COLO668 (cell line): ENCODE measurements around the gene VPS18.
"Not testable (repeated sequence)": the region's sequence is repeated elsewhere in the genome, so short reads cannot be mapped to it uniquely, and the experiment has no call there.

Source experiments
- DNase-seq: peaks from one replicate; lab custom pipeline; 2025; ENCODE audit not compliant: unreplicated experiment; lab: John Stamatoyannopoulos, UW

The VPS18 gene

DNA sequence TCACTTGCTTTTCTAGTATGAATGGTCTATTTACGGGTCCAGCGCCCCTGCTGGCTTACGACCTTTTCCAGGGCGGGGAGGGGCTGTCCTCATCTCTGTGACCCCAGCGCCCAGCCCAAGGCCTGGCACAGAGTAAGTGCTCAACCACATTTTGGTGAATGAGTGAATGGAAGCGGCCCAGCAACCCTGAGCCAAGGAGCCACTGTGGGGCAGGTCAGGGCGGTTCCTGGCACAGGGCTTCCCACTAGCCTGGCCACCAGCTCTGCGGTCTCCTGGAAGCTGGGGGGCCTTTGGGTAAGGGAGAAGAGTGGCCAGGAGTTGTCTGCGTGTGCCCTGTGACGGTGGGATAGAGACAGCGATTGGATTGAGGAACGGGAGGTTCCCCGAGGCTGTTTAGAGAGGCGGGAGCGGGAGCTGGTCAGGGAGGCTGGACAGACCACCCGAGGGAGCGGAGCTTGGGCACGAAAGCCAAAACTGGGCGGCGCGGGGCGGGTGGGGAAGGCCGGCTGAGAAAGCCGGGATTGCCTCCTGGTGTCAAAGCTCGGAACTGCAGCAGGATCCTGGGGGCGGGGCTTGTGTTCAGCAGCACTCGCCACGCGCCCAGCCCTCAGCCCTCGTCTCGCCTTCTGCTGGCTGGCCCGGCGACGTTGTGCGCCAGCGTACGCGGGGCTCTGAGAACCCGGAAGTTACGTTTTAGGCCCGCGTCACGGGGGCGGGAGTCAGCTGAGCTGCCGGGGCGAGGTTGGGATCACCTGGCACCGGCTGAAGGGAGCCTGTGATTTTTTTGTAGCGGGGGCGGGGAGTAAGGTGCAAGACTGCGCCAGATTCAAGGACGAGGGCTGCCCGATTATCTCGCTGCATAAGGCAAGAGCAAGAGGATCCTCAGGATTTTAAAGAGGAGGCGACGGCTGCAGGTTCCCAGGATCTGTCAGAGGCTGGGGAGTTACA lies at the start of gene VPS18:
Gene VPS18, plus strand, starts transcription at position 718 of the 948 bp plus-strand sequence. CDS start 319 bp downstream, outside the sequence.
- peak; percentile 98 for DNase-seq

- DNase-seq: peak; percentile 69
Observed at GRCh38 chr15:40844696-40845030, 49.6 kb upstream of the VPS18 start.

GRCh38 chr15:40845036-40845435 lies 49.2 kb upstream of the VPS18 start:
- DNase-seq: no peak

GRCh38 chr15:40845511-40846284 lies 48.6 kb upstream of the VPS18 start:
- DNase-seq: peak; percentile 89

- DNase-seq: no peak
Observed at GRCh38 chr15:40846841-40847222, 47.4 kb upstream of the VPS18 start.

- DNase-seq: peak; percentile 73
Observed at GRCh38 chr15:40847223-40847961, 46.9 kb upstream of the VPS18 start.

- DNase-seq: no peak
Observed at GRCh38 chr15:40850576-40851112, 43.6 kb upstream of the VPS18 start.

GRCh38 chr15:40852529-40852928 lies 41.7 kb upstream of the VPS18 start:
- no peak for DNase-seq

DNA sequence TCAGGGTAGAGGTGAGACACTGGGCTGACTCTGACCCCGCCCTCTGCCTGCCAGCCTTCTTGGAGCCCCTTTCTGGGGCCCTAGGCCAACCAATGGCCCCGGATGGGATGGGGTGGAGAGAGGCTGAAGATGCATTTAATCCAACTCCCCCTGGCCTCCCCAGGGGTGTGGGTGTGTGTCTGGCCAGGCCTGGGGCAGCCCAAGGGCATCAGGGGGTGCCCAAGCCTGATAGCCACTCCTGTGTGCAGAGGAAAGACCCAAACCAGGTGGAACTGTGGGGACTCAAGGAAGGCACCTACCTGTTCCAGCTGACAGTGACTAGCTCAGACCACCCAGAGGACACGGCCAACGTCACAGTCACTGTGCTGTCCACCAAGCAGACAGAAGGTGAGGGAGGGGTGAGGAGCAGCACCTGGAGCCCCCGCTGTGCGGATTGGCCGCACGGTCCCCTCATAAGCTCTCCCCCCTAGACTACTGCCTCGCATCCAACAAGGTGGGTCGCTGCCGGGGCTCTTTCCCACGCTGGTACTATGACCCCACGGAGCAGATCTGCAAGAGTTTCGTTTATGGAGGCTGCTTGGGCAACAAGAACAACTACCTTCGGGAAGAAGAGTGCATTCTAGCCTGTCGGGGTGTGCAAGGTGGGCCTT lies 40.9 kb upstream of the VPS18 start:
- DNase-seq: no peak

- DNase-seq: no peak
Observed at GRCh38 chr15:40854161-40854560, 40.1 kb upstream of the VPS18 start.

- no peak for DNase-seq
Observed at GRCh38 chr15:40855706-40856234, 38.5 kb upstream of the VPS18 start.

DNA sequence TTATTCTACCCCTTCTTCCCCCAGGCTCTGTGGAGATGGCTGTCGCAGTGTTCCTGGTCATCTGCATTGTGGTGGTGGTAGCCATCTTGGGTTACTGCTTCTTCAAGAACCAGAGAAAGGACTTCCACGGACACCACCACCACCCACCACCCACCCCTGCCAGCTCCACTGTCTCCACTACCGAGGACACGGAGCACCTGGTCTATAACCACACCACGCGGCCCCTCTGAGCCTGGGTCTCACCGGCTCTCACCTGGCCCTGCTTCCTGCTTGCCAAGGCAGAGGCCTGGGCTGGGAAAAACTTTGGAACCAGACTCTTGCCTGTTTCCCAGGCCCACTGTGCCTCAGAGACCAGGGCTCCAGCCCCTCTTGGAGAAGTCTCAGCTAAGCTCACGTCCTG lies 37.5 kb upstream of the VPS18 start:
- no peak for DNase-seq

DNA sequence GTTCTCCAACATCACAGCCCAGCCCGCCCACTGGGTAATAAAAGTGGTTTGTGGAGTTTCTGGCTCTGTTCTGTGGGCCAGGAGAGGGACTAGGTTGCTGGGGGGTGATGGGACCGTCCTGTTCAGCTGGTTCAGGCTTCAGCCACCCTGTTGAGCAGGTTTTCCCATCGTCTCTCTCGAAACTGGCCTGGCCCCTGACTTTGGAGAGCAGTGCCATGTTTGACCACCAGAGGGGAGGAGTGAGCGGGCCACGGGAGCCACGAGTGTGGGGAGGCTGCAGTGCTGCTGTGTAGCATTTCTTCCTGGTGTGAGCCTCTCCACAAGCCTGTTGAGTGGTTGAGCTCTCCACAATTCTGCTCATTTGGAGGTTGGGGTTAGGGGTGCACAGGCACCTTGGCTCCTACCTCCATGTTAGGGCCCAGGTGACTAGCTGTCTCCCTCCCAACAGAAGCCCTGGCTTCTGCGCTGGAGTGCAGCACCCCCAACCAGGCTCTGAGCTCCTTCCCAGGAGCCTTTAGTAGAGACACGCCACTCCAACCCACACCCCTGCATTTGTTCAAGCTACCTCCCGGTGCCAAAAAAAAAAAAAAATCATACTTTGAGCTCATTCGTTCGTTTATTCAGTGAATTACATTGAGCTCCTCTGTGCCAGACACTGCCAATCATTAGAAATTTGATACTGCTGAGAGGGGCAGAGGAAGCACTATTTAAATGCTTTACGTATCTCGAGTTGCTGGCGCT lies 36.5 kb upstream of the VPS18 start:
- DNase-seq: peak; percentile 71

DNA sequence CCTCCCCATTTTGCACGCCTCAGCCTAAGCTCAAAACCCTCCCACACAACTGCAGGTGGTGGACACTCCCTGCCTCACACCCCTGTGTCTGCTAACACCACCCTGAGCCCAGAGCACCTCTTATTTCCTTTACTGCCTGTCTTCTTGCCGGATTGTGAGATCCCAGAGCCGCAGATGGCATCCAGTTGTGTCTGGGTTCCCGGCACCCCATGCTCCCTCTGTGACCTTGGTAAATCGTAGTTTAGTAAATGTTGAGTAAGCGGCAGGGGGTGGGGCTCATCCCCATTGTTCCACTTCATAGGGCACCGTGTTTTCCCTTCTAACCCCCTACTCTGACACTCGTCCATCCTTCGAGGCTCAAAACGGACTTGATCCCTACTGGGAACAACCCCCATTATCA lies 35.5 kb upstream of the VPS18 start:
- DNase-seq: no peak

GRCh38 chr15:40859206-40859851 lies 34.9 kb upstream of the VPS18 start:
- DNase-seq: peak; percentile 83

- DNase-seq: not testable (repeated sequence)
Observed at GRCh38 chr15:40861147-40861546, 33.1 kb upstream of the VPS18 start.

- DNase-seq: no peak
Observed at GRCh38 chr15:40863660-40864270, 30.5 kb upstream of the VPS18 start.

DNA sequence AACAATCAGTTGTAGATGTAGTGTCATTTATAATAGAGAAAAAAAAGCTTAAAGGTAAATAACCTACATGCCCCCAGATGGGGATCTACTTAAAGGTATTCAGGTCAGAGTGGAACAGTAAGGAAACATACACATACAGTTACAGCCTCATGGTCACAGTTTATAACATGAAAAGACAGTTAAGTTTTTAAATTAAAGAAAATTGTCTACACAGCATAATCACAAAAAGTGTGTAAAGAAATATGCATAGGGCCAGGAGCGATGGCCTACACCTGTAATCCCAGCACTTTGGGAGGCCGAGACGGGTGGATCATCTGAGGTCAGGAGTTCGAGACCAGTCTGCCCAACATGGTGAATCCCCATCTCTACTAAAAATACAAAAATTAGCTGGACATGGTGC lies 27.1 kb upstream of the VPS18 start:
- no peak for DNase-seq

GRCh38 chr15:40869686-40870085 lies 24.6 kb upstream of the VPS18 start:
- DNase-seq: no peak
